Breast epithelium (tissue), 4 donors: Measurements from ENCODE around the gene CEND1. TPM values are rescaled to one million over a fixed set of nuclear protein-coding genes. Genes with fewer than 3 reads are reported as not detected.

Experiments used
- DNase-seq, 2 donors: peaks; one replicate each; pipeline ENCODE4 v3.0.0-alpha.2; 2019; ENCODE audit warnings: low spot score in 2 of 2
- H3K27ac ChIP-seq, 2 donors: fragments of 200-600 bp; sonication (generic) in 1 of 2; one replicate each; pipeline ENCODE4 v1.5.1; 2016 to 2019; ENCODE audit warnings: mild to moderate bottlenecking in 1 of 2
- H3K27me3 ChIP-seq, 2 donors: fragments of 200-600 bp; sonication (generic) in 1 of 2; one replicate each; pipeline versions ENCODE4 v1.5.1 to v1.6.0; 2017 to 2019; ENCODE audit warnings: control low read depth in 1 of 2, mild to moderate bottlenecking in 1 of 2
- H3K36me3 ChIP-seq: fragments of 200-600 bp; one replicate; pipeline ENCODE4 v1.5.1; 2019
- H3K4me1 ChIP-seq, 2 donors: fragments of 200-600 bp; sonication (generic); one replicate each; pipeline ENCODE4 v1.5.1; 2016 to 2019; ENCODE audit warnings: control low read depth in 1 of 2
- H3K4me3 ChIP-seq, 3 donors: fragments of 200-600 bp; sonication (generic); 1 replicate in 2 of 3; 2 replicates in 1 of 3; pipeline ENCODE4 v1.5.1; 2016 to 2019; ENCODE audit warnings: mild to moderate bottlenecking in 3 of 3, moderate library complexity in 2 of 3
- H3K9me3 ChIP-seq, 2 donors: fragments of 200-600 bp; sonication (generic) in 1 of 2; one replicate each; pipeline ENCODE4 v1.5.1; 2016 to 2019; ENCODE audit warnings: control low read depth in 1 of 2
- POLR2A ChIP-seq: fragments of 450-650 bp; IDR thresholded peaks from one replicate; pipeline ENCODE4 v1.6.1; 2016; ENCODE audit warnings: antibody characterized with exemption, mild to moderate bottlenecking, moderate library complexity
- POLR2AphosphoS5 ChIP-seq, 3 donors: sonication (generic); formaldehyde crosslinking; IDR thresholded peaks; one replicate each; pipeline ENCODE4 v1.6.1; 2017; ENCODE audit warnings: antibody characterized with exemption in 3 of 3
- intact Hi-C: fragments of 100-400 bp; cut with DNase I; formaldehyde crosslinking; loops from one replicate; pipeline ENCODE4 v1.15.1; 2023; ENCODE audit warnings: low total_unique reads
- total RNA-seq, 3 donors: library from RNA; depleted of rRNA; stranded (reverse); fragments of >200 nt; gene quantifications; one replicate each; pipeline ENCODE4 v1.1.0, GENCODE V29; 2016
- TF ChIP-seq, protein P1 (sequence below), 3 donors: fragments of 450-650 bp; IDR thresholded peaks; one replicate each; pipeline ENCODE4 v1.5.1; 2016 to 2017; ENCODE audit warnings: antibody characterized with exemption in 3 of 3, mild to moderate bottlenecking in 3 of 3, moderate library complexity in 3 of 3

CEND1 gene
- total RNA-seq, 3 donors from 2014 or later, result not detected

GRCh38 chr11:831961-832528 is 42.2 kb upstream of the CEND1 start:
- intact Hi-C loops, result no loop called here
- Histone ChIP-seq H3K4me3 (peak overlapping the region; percentile 71 to 79 (median 76)), H3K27me3 (no peaks in the 10 kb centered on the region), H3K9me3 (no peaks in the 10 kb centered on the region), H3K4me1 (peaks cover 35 to 45% of the 10 kb centered on the region in 2 donors), H3K27ac (peak overlapping the region; percentile 84 to 93), H3K36me3 (no peaks in the 10 kb centered on the region)
- no peak for TF ChIP-seq POLR2A
- TF ChIP-seq POLR2AphosphoS5 (IDR thresholded peaks at IDR 0.05), result no peak
- TF ChIP-seq, protein P1, sequence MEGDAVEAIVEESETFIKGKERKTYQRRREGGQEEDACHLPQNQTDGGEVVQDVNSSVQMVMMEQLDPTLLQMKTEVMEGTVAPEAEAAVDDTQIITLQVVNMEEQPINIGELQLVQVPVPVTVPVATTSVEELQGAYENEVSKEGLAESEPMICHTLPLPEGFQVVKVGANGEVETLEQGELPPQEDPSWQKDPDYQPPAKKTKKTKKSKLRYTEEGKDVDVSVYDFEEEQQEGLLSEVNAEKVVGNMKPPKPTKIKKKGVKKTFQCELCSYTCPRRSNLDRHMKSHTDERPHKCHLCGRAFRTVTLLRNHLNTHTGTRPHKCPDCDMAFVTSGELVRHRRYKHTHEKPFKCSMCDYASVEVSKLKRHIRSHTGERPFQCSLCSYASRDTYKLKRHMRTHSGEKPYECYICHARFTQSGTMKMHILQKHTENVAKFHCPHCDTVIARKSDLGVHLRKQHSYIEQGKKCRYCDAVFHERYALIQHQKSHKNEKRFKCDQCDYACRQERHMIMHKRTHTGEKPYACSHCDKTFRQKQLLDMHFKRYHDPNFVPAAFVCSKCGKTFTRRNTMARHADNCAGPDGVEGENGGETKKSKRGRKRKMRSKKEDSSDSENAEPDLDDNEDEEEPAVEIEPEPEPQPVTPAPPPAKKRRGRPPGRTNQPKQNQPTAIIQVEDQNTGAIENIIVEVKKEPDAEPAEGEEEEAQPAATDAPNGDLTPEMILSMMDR (IDR thresholded peaks at IDR 0.05), result no peak
- no peak for DNase-seq

GRCh38 chr11:831118-831864 is 41.4 kb upstream of the CEND1 start:
- TF ChIP-seq, protein P1 (IDR thresholded peaks at IDR 0.05), result no peak
- no peak for TF ChIP-seq POLR2AphosphoS5 (IDR thresholded peaks at IDR 0.05)
- TF ChIP-seq POLR2A, result no peak
- DNase-seq, result no peak
- intact Hi-C loops, result no loop called here
- H3K4me1 ChIP-seq, result peaks cover 37 to 45% of the 10 kb centered on the region in 2 donors
- H3K4me3 ChIP-seq, result peak overlapping the region in 2 of 3 donors; percentile 45 to 79
- H3K27ac ChIP-seq, result no peak overlapping the region
- no peaks in the 10 kb centered on the region for H3K36me3 ChIP-seq
- H3K27me3 ChIP-seq, result no peaks in the 10 kb centered on the region
- H3K9me3 ChIP-seq, result no peaks in the 10 kb centered on the region

DNA sequence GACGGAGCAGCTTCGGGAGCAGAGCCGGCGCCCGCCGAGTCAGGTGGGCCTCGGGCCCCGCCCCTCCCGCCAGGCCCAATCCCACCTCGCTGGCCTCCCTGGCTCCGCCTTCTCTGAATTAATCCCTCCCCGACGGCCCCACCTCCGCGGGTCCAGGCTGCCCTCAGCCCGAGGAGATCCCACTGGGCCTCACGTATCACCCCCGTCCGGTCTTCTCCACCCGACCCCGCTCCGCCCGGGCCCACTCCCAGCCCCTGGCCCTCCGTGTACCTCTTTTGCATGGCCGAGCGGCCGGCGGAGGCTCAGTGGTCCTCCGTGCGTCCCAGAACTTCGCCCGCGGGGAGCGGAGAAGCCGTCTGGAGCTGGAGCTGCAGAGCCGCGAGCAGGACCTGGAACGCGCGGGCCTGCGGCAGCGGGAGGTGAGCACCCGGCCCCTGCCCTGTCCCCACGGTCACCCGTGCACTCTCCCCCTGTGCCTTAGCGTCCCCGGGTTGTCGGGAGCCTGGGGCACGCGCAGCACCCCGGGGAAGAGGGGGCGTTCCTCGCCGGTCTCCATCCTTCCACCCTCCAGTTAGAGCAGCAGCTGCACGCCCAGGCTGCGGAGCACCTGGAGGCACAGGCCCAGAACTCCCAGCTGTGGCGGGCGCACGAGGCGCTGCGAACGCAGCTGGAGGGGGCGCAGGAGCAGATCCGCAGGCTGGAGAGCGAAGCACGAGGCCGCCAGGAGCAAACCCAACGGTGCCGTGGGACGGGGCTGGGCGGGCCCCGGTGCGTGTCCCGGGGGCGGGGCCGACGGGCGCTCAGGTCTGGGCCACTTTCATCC is 40.6 kb upstream of the CEND1 start:
- Histone ChIP-seq H3K4me1 (peaks cover 37 to 48% of the 10 kb centered on the region in 2 donors), H3K36me3 (no peaks in the 10 kb centered on the region), H3K9me3 (no peaks in the 10 kb centered on the region), H3K4me3 (peak overlapping the region; percentile 36 to 79 (median 45)), H3K27me3 (no peaks in the 10 kb centered on the region), H3K27ac (peak overlapping the region in 1 of 2 donors; percentile 94)
- peak; percentile 74 to 75 for DNase-seq
- intact Hi-C loops, result no loop called here
- TF ChIP-seq, protein P1 (IDR thresholded peaks at IDR 0.05), result no peak
- no peak for TF ChIP-seq POLR2AphosphoS5 (IDR thresholded peaks at IDR 0.05)
- TF ChIP-seq POLR2A, result no peak

DNA sequence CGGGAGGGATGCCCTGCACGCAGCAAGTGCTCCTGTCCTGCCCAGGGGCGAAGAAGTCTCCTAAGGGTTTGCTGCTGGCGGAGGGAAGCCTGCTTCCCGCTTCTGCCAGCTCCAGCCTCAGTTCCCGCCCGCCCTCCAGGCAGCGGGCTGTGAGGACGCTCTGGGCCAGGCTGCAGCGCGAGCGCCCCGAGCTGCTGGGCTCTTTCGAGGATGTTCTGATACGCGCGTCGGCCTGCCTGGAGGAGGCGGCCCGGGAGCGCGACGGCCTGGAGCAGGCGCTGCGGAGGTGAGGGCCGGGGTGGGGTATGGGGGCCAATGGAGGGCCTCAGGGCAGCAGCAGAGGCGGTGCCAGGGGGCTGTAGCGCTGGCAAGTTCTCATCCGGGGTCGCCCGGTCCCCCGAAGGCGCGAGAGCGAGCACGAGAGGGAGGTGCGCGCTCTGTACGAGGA is 40.0 kb upstream of the CEND1 start:
- H3K4me3 ChIP-seq, result peak overlapping the region; percentile 36 to 79 (median 45)
- H3K4me1 ChIP-seq, result peaks cover 37 to 53% of the 10 kb centered on the region in 2 donors
- no peak for TF ChIP-seq POLR2AphosphoS5 (IDR thresholded peaks at IDR 0.05)
- no peak for TF ChIP-seq POLR2A
- TF ChIP-seq, protein P1 (IDR thresholded peaks at IDR 0.05), result no peak
- no peaks in the 10 kb centered on the region for H3K36me3 ChIP-seq
- H3K27me3 ChIP-seq, result no peaks in the 10 kb centered on the region
- DNase-seq, result no peak
- H3K9me3 ChIP-seq, result no peaks in the 10 kb centered on the region
- intact Hi-C loops, result no loop called here
- peak overlapping the region in 1 of 2 donors; percentile 94 for H3K27ac ChIP-seq
